ENCODE results near the gene NEU1.
"Not testable (repeated sequence)": the region's sequence is repeated elsewhere in the genome, so short reads cannot be mapped to it uniquely, and the experiment has no call there.

NEU1 gene

GRCh38 chr6:31838968-31839367, 23.7 kb downstream of the NEU1 start:
- DNase-seq (ENCODE audit: low spot score), result no peak

GRCh38 chr6:31838114-31838553, 24.5 kb downstream of the NEU1 start:
- DNase-seq (ENCODE audit: low spot score), result not testable (repeated sequence)

- no peak for DNase-seq (ENCODE audit: low spot score)
Measured at GRCh38 chr6:31837369-31838113, 25.1 kb downstream of the NEU1 start.

GRCh38 chr6:31836474-31837368, 25.9 kb downstream of the NEU1 start:
- no peak for DNase-seq (ENCODE audit: low spot score)

- DNase-seq (ENCODE audit: low spot score), result no peak
Measured at GRCh38 chr6:31836047-31836473, 26.6 kb downstream of the NEU1 start.

GRCh38 chr6:31834367-31835250, 28.0 kb downstream of the NEU1 start:
- DNase-seq (ENCODE audit: low spot score), result peak; percentile 78

- DNase-seq (ENCODE audit: low spot score), result no peak
Measured at GRCh38 chr6:31831350-31832215, 31.0 kb downstream of the NEU1 start.

GRCh38 chr6:31830886-31831335, 31.7 kb downstream of the NEU1 start:
- no peak for DNase-seq (ENCODE audit: low spot score)

- DNase-seq (ENCODE audit: low spot score), result peak; percentile 46
Measured at GRCh38 chr6:31829633-31830283, 32.9 kb downstream of the NEU1 start.

- DNase-seq (ENCODE audit: low spot score), result peak; percentile 93
Measured at GRCh38 chr6:31827286-31828079, 35.1 kb downstream of the NEU1 start, which contains the start of gene HSPA1B. TSS of gene HSPA1B (plus strand) at chr6:31827738. CDS start at chr6:31827951, 213 bp downstream.

GRCh38 chr6:31826793-31827285, 35.8 kb downstream of the NEU1 start:
- DNase-seq (ENCODE audit: low spot score), result no peak

GRCh38 chr6:31825553-31825952, 37.1 kb downstream of the NEU1 start:
- no peak for DNase-seq (ENCODE audit: low spot score)

GRCh38 chr6:31823592-31824196, 38.9 kb downstream of the NEU1 start:
- not testable (repeated sequence) for DNase-seq (ENCODE audit: low spot score)

GRCh38 chr6:31822036-31822821, 40.4 kb downstream of the NEU1 start:
- DNase-seq (ENCODE audit: low spot score), result peak; percentile 68

- DNase-seq (ENCODE audit: low spot score), result peak; percentile 21
Measured at GRCh38 chr6:31821301-31822035, 41.2 kb downstream of the NEU1 start.

GRCh38 chr6:31820399-31820798, 42.2 kb downstream of the NEU1 start:
- not testable (repeated sequence) for DNase-seq (ENCODE audit: low spot score)

GRCh38 chr6:31819871-31820299, 42.7 kb downstream of the NEU1 start:
- DNase-seq (ENCODE audit: low spot score), result no peak

Data from CD4-positive, alpha-beta T cell treated with Interleukin-15 for 4 hours (primary cell).